Activated T-helper 2 cell treated with anti-CD3 and anti-CD28 coated beads, Interferon-gamma antibody, Interleukin-2, Interleukin-4, amounts not matched to agents 10 μg/mL and 5 μg/mL and 100 μg/mL, durations not matched to agents 14 hours and 24 hours and 36 hours (primary cell): ENCODE measurements around the gene FOXP1. TPM values are rescaled to one million over a fixed set of nuclear protein-coding genes. Genes with fewer than 3 reads are reported as not detected.

Experiments used
- DNase-seq: peaks from one replicate; pipeline ENCODE4 v3.0.0; 2021; ENCODE audit warnings: low spot score
- H3K27ac Mint-ChIP-seq: one replicate; pipeline ENCODE4 v1.8.0; 2021; ENCODE audit warnings: mixed read lengths
- H3K27me3 Mint-ChIP-seq: one replicate; pipeline ENCODE4 v1.8.0; 2021; ENCODE audit warnings: low read depth, mixed read lengths
- H3K36me3 Mint-ChIP-seq: one replicate; pipeline ENCODE4 v1.8.0; 2021; ENCODE audit warnings: low read depth, mixed read lengths
- H3K4me1 Mint-ChIP-seq: one replicate; pipeline ENCODE4 v1.8.0; 2021; ENCODE audit warnings: low read depth, mixed read lengths
- H3K4me3 Mint-ChIP-seq: one replicate; pipeline ENCODE4 v1.8.0; 2021; ENCODE audit warnings: low read depth, mild to moderate bottlenecking, moderate library complexity, mixed read lengths
- H3K9me3 Mint-ChIP-seq: one replicate; pipeline ENCODE4 v1.8.0; 2021; ENCODE audit warnings: mixed read lengths
- intact Hi-C: fragments of 100-400 bp; cut with micrococcal nuclease; formaldehyde crosslinking; loops from one replicate; pipeline ENCODE4 v1.15.1; 2023
- total RNA-seq: library from RNA; stranded (reverse); gene quantifications from 2 replicates; pipeline ENCODE4 v1.2.3, GENCODE V29; 2022

The FOXP1 gene
- total RNA-seq, 1 donor from 2014 or later: 132 TPM

DNA sequence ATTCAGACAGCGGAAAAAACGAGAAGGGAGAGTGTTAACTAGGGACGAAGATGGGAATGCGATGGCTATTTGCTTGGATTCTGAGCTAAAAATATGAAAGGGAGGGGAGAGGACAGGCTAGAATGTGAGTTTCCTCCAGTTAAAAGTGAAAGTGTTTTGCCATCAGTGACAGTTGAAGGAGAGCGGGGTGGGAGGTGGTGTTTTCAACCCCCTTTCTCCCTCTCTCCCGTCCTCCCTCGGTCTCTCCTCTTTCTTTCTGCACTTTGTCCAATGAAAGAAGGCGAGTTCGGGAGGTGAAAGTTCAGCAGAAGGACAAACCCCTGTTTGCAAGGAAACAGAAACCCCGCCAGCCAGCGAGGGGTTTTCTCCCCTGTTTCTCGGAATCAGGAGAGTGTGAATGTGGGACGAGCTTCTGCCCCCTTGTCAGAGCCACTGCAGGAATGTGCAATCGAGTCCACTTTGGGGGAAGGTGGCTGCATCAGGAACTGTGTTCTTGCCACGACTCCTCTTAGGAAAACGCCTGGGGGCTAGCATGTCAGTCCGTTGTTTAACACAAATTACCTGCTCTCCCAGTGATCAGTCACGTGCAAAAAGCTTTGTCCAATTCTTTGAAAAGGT, 975 bp upstream of the FOXP1 start:
- H3K4me3 Mint-ChIP-seq: peak overlapping the region; percentile 79
- no peaks in the 10 kb centered on the region for H3K27me3 Mint-ChIP-seq
- peak; percentile 42 for DNase-seq
- intact Hi-C loops: loop anchor here (1.0 to 5.0 kb wide), 13 partner anchors 98 to 1263 kb away; partner anchors contain the start of gene SHQ1
- peak overlapping the region; percentile 88 for H3K27ac Mint-ChIP-seq
- peaks cover 7% of the 10 kb centered on the region for H3K36me3 Mint-ChIP-seq
- H3K4me1 Mint-ChIP-seq: peaks cover 47% of the 10 kb centered on the region
- no peaks in the 10 kb centered on the region for H3K9me3 Mint-ChIP-seq

DNA sequence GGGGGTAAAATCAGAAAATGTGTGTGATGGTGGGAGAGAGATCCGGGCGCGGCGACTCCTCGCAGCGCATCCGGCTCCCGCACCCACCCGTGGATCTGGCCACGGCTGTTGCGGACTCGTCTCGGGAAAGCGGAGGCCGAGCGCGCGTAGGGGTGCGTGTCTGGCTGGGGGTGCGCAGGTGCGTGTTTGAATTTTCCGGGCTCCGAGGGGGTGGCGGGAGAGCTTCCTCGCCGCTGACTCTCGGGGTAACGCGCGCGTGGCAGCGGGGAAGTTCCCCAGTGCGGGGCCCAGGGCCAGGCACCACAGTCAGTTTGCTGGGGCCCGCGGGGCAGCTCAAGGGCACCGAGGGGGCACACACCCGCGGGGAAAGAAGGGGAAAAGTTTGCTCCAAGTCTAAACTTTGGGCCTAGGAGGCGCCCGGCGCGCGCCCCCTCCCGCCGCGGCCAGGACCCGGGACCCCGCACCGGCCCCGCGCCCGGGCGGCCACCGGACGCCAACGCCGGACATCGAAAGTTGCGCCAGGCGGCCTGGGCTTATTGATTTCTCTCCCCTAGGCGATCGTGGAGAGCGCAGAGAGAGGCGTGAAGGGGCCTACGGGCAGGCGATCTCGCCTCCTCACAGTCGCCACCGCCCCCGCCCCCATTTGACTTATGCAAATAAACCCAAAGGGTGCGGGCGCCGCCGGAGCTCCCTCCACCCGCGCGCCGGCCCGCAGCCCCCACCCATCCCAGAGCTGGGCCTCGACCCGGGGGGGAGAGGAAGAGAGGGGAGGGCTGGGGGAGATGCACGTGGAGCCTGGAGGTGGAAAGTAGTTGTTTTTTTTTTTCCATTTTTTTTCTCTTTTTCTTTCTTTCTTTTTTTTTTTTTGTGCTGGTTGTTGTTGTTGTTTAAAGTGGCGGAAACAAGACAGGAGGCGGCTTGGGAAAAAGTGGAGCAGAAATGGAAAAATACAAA, 639 bp downstream of the FOXP1 start:
- DNase-seq: peak; percentile 44
- Mint-ChIP-seq H3K4me3 (peak overlapping the region; percentile 91), H3K9me3 (no peaks in the 10 kb centered on the region), H3K27me3 (no peaks in the 10 kb centered on the region), H3K36me3 (peaks cover 9% of the 10 kb centered on the region), H3K27ac (peak overlapping the region; percentile 95), H3K4me1 (peaks cover 54% of the 10 kb centered on the region)
- intact Hi-C loops: loop anchor here (5.0 kb wide), 4 partner anchors 201 to 1264 kb away; partner anchors contain the start of gene SHQ1

- intact Hi-C loops: loop anchor here (5.0 kb wide), 4 partner anchors 200 to 1265 kb away; partner anchors contain the start of gene SHQ1
- no peaks in the 10 kb centered on the region for H3K9me3 Mint-ChIP-seq
- peak; percentile 27 for DNase-seq
- H3K27ac Mint-ChIP-seq: peak overlapping the region; percentile 95
- peaks cover 16% of the 10 kb centered on the region for H3K36me3 Mint-ChIP-seq
- peak overlapping the region; percentile 91 for H3K4me3 Mint-ChIP-seq
- no peaks in the 10 kb centered on the region for H3K27me3 Mint-ChIP-seq
- peaks cover 59% of the 10 kb centered on the region for H3K4me1 Mint-ChIP-seq
These were observed 1.4 kb downstream of the FOXP1 start for GRCh38 chr3:71582036-71582611.

GRCh38 chr3:71581457-71582035, 2.0 kb downstream of the FOXP1 start:
- H3K9me3 Mint-ChIP-seq: no peaks in the 10 kb centered on the region
- peak overlapping the region; percentile 95 for H3K27ac Mint-ChIP-seq
- peaks cover 17% of the 10 kb centered on the region for H3K36me3 Mint-ChIP-seq
- intact Hi-C loops: loop anchor here (2.0 to 5.0 kb wide), 5 partner anchors 85 to 1266 kb away; partner anchors contain the start of gene SHQ1
- H3K27me3 Mint-ChIP-seq: no peaks in the 10 kb centered on the region
- peak; percentile 26 for DNase-seq
- peak overlapping the region; percentile 91 for H3K4me3 Mint-ChIP-seq
- H3K4me1 Mint-ChIP-seq: peaks cover 57% of the 10 kb centered on the region

GRCh38 chr3:71580636-71581456, 2.7 kb downstream of the FOXP1 start:
- peak overlapping the region; percentile 91 for H3K4me3 Mint-ChIP-seq
- peaks cover 19% of the 10 kb centered on the region for H3K36me3 Mint-ChIP-seq
- intact Hi-C loops: loop anchor here (2.0 to 5.0 kb wide), 5 partner anchors 84 to 1266 kb away; partner anchors contain the start of gene SHQ1
- H3K27me3 Mint-ChIP-seq: no peaks in the 10 kb centered on the region
- H3K4me1 Mint-ChIP-seq: peaks cover 50% of the 10 kb centered on the region
- DNase-seq: no peak
- no peaks in the 10 kb centered on the region for H3K9me3 Mint-ChIP-seq
- H3K27ac Mint-ChIP-seq: peak overlapping the region; percentile 85

GRCh38 chr3:71579935-71580406, 3.6 kb downstream of the FOXP1 start:
- intact Hi-C loops: loop anchor here (2.0 to 5.0 kb wide), 5 partner anchors 83 to 1267 kb away; partner anchors contain the start of gene SHQ1
- Mint-ChIP-seq H3K9me3 (no peaks in the 10 kb centered on the region), H3K4me3 (peak overlapping the region; percentile 91), H3K4me1 (peaks cover 47% of the 10 kb centered on the region), H3K36me3 (peaks cover 28% of the 10 kb centered on the region), H3K27me3 (no peaks in the 10 kb centered on the region), H3K27ac (peak overlapping the region; percentile 84)
- no peak for DNase-seq

- no peak for DNase-seq
- Mint-ChIP-seq H3K9me3 (no peaks in the 10 kb centered on the region), H3K36me3 (peaks cover 28% of the 10 kb centered on the region), H3K4me1 (peaks cover 42% of the 10 kb centered on the region), H3K4me3 (peak overlapping the region; percentile 91), H3K27me3 (no peaks in the 10 kb centered on the region), H3K27ac (peak overlapping the region; percentile 63)
- intact Hi-C loops: no loop called here
These were observed 4.1 kb downstream of the FOXP1 start for GRCh38 chr3:71579326-71579934.

GRCh38 chr3:71578054-71578751, 5.3 kb downstream of the FOXP1 start:
- H3K9me3 Mint-ChIP-seq: no peaks in the 10 kb centered on the region
- H3K4me1 Mint-ChIP-seq: peaks cover 39% of the 10 kb centered on the region
- DNase-seq: no peak
- H3K36me3 Mint-ChIP-seq: peaks cover 28% of the 10 kb centered on the region
- intact Hi-C loops: no loop called here
- H3K27me3 Mint-ChIP-seq: no peaks in the 10 kb centered on the region
- no peak overlapping the region for H3K27ac Mint-ChIP-seq
- no peak overlapping the region for H3K4me3 Mint-ChIP-seq

DNA sequence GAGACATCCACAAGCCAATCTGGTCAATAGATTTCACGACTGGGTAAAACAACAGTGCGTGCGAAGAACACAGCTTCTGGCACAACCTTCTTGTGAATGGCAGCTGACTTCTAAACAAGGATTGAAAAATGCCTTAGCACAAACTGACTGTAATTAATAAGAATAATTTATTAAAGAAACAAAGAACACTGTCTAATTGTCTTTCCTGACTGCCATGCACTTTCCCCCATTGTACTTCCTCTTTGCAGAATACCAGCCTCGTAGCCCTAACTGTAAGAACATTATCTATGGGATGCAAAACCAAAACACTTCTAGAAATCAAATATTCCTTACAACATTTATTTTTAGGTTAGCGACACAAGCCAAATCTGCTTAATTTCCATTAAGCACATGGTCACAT, 6.5 kb downstream of the FOXP1 start:
- peaks cover 25% of the 10 kb centered on the region for H3K36me3 Mint-ChIP-seq
- no peak overlapping the region for H3K27ac Mint-ChIP-seq
- intact Hi-C loops: no loop called here
- DNase-seq: no peak
- H3K4me1 Mint-ChIP-seq: peaks cover 39% of the 10 kb centered on the region
- no peaks in the 10 kb centered on the region for H3K27me3 Mint-ChIP-seq
- H3K4me3 Mint-ChIP-seq: no peak overlapping the region
- H3K9me3 Mint-ChIP-seq: no peaks in the 10 kb centered on the region

DNA sequence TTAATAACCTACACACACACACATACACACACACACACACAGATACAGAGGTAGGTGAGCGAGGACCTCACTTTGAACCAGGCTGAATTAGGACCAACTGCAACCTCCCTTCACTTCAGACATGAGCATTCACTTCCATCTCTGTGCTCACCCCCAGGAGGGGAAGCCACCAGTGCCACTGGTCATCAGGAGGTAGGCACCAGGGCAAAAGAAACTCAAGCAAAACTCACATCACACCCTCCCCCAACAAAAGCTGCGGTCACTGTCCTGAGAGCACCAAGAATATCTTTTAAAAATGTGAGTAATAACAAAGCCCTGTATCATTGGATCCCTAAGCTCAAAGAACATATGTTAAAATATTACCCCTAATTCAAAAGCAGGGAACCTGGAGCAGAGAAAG, 8.1 kb downstream of the FOXP1 start:
- no peak overlapping the region for H3K4me3 Mint-ChIP-seq
- no peaks in the 10 kb centered on the region for H3K9me3 Mint-ChIP-seq
- H3K4me1 Mint-ChIP-seq: peaks cover 31% of the 10 kb centered on the region
- H3K36me3 Mint-ChIP-seq: peaks cover 28% of the 10 kb centered on the region
- H3K27me3 Mint-ChIP-seq: no peaks in the 10 kb centered on the region
- H3K27ac Mint-ChIP-seq: no peak overlapping the region
- intact Hi-C loops: no loop called here
- DNase-seq: no peak

DNA sequence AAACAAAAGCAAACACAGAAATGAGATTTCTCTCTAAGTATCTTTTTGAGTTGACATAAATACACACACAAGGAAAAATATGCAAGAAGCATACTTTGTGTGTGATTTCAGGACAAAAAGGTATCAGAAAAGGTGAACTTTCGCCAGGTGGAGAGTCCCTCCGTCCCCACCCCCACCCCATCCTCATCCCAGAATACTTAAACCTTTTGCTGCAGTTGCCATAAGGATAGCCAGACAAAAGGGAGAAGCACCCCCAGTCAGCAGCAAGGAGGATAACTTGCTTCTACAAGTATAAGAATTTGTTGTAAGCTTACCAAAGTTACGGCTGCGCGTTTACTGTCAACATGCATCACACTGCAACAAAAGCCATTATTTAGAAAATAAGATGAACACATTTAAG, 10.3 kb downstream of the FOXP1 start:
- Mint-ChIP-seq H3K4me3 (no peak overlapping the region), H3K27ac (no peak overlapping the region), H3K27me3 (no peaks in the 10 kb centered on the region), H3K4me1 (peaks cover 15% of the 10 kb centered on the region), H3K9me3 (no peaks in the 10 kb centered on the region), H3K36me3 (peaks cover 30% of the 10 kb centered on the region)
- intact Hi-C loops: no loop called here
- DNase-seq: no peak
